Middle frontal gyrus (tissue), 1 donor: ENCODE data around the gene ZNF316.
A peak's percentile ranks its signal among the peaks of the same experiment; 100 is the strongest.

Source experiments
- DNase-seq: peaks from one replicate; pipeline ENCODE4 v3.0.0-alpha.2; 2015; ENCODE audit warnings: low spot score; ENCODE audit errors: extremely low spot score

The ZNF316 gene

GRCh38 chr7:6636741-6637543 is at the start of gene ZNF316:
TSS of gene ZNF316 (plus strand) at chr7:6637318. CDS start at chr7:6642410, 5,092 bp downstream.
- peak; percentile 13 for DNase-seq

- no peak for DNase-seq
Measured at GRCh38 chr7:6588566-6588965, 48.6 kb upstream of the ZNF316 start.

GRCh38 chr7:6589151-6589828 is 47.8 kb upstream of the ZNF316 start:
- no peak for DNase-seq

- peak; percentile 61 for DNase-seq
Measured at GRCh38 chr7:6589829-6590644, 47.1 kb upstream of the ZNF316 start, which contains the start of gene INTS15. TSS of gene INTS15 (plus strand) at chr7:6590021. CDS start at chr7:6590284, 263 bp downstream.

- no peak for DNase-seq
Measured at GRCh38 chr7:6590645-6591110, 46.4 kb upstream of the ZNF316 start.

GRCh38 chr7:6600093-6600492 is 37.0 kb upstream of the ZNF316 start:
- no peak for DNase-seq

GRCh38 chr7:6604458-6604857 is 32.7 kb upstream of the ZNF316 start:
- DNase-seq: no peak

- no peak for DNase-seq
Measured at GRCh38 chr7:6606866-6607583, 30.1 kb upstream of the ZNF316 start.

- DNase-seq: no peak
Measured at GRCh38 chr7:6607651-6608051, 29.5 kb upstream of the ZNF316 start.

- DNase-seq: no peak
Measured at GRCh38 chr7:6608081-6608480, 29.0 kb upstream of the ZNF316 start.

- DNase-seq: no peak
Measured at GRCh38 chr7:6608794-6609193, 28.3 kb upstream of the ZNF316 start.

GRCh38 chr7:6612819-6613218 is 24.3 kb upstream of the ZNF316 start:
- no peak for DNase-seq

GRCh38 chr7:6613706-6614105 is 23.4 kb upstream of the ZNF316 start:
- no peak for DNase-seq

GRCh38 chr7:6614953-6615722 is 22.0 kb upstream of the ZNF316 start, which contains the start of gene ZNF853:
TSS of gene ZNF853 (plus strand) at chr7:6615610. CDS start at chr7:6616175, 565 bp downstream.
- DNase-seq: no peak

- no peak for DNase-seq
Measured at GRCh38 chr7:6615723-6616555, 21.2 kb upstream of the ZNF316 start.

GRCh38 chr7:6616854-6617643 is 20.1 kb upstream of the ZNF316 start:
- no peak for DNase-seq

GRCh38 chr7:6618621-6619020 is 18.5 kb upstream of the ZNF316 start:
- DNase-seq: no peak

GRCh38 chr7:6619961-6620360 is 17.2 kb upstream of the ZNF316 start:
- DNase-seq: no peak
